Measurements from ENCODE around the gene CLEC10A.
"Not testable (repeated sequence)": the region's sequence is repeated elsewhere in the genome, so short reads cannot be mapped to it uniquely, and the experiment has no call there.

Gene CLEC10A

DNA sequence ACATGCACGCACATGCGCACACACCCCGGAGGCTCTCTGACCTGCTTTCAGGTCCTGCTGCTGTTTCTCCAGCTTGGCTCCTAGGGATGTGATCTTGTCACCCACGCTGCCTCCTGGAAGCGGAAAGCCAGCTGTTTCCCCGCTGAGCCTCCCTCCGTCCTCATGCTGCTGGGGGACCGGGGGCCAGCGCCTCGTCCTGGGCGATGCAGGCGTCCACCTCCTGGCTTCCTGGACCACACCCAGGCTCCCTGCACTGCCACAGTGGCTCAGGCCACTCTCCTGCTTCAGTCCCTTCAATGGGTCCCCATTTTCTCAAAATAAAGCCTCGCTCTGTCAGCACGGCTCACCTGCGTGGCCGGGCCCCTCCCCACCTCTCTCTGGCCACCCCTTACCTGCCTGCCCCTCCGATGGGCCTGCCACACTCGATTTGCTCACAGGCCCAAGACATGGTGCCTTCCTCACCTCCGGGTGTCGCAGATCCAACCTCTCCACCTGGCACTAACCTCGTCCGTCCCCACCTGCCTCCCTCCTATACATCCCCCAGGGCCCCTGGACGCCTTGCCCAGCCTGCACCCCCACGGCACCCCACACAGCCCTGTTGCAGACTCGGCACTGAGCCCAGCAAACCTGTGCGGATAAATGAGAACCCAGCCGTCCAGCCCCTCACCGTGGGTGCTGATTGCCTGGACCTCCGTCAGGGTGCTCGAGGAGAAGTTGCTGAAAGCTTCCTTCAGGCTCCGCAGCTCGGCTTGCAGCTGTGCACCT lies 27.9 kb upstream of the CLEC10A start:
- no peak for DNase-seq

DNA sequence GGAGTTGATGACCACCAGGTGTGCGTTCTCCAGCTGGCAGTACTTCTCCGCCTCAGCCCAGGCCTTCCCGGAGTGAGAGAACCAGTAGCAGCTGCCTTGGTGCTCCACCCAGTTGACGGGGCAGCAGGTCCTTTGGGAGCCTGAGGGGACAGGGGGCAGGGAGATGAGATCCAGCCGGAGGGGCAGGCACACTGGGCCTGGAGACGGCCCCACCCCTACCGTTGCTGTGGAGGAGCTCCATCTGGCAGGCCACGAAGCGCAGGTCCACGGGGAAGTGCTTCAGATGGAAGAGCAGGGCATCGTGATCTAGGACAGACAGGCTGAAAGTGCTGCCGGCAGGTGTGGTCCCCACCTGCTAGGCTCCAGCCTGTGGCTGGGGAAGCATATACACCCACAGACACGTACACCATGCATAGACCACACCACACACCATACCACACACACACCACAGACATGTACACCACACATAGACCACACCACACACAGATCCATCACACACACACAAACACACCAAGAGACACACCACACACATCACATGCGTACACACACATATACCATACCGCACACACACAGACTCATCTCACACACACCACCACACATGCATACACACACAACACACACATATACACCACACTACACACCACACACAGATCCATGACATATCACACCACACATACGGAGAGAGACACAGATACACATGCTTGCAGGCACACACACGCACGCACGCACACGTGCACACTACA lies 27.1 kb upstream of the CLEC10A start:
- DNase-seq, result no peak

DNA sequence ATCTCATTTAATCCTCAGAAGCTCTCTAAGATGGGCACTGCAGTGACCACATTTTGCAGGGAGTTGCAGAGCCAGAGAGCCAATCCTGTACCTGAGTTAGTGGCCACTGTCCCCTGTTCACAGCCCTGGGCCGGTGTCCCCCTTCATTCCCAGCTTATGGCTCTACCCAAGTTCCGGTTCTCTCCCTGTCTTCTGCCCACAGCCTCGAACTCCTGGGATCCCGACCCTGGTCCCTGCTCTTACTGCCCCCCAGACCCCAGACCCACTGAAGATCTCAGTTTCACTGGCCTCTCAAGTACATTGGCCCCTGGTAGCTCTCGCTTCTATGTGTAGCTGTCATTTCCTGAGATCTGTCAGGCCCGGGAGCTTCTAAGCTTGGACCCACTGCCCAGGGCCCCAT lies 22.4 kb upstream of the CLEC10A start:
- no peak for DNase-seq

- DNase-seq, result no peak
These were observed 21.5 kb upstream of the CLEC10A start for GRCh38 chr17:7101531-7101930.

- DNase-seq, result not testable (repeated sequence)
These were observed 20.8 kb upstream of the CLEC10A start for GRCh38 chr17:7100641-7101379.

GRCh38 chr17:7098802-7099459 lies 18.9 kb upstream of the CLEC10A start:
- DNase-seq, result no peak

DNA sequence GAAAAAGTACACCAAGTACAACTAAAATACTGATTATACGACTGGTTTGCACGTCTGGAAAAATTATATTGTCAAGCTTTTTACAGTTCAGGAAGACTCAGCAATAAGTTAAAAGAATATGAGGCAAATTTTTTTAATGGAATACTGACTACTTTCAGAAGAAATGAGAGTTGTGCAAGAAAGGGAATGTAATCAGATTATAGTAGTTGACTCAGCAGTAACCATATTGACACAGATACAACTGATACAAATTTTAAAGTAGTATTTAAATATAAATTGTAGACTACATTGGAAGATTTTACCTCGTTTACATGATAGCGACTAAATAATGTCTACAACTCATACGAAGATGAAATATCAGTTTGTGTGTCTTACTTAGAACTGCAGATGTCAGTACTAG lies 17.9 kb upstream of the CLEC10A start:
- no peak for DNase-seq

DNA sequence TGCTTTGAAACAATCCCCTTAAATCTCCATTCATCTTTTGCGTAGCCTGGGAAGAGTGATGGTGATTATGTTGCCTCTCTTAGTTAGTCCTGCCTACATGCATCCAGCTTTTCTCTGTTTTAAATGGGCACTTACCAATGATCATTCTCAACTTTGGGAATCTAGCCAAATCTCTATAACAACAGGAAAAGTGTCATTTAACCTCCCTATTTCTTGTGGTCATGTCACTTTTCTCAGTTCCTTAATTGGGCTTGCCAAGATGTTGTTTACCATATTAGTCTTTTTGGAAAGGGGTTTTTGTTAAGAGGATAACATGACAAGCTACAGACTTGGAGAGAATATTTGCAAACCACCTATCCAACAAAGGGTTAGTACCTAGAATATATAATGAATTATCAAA lies 15.6 kb upstream of the CLEC10A start:
- DNase-seq, result no peak

- DNase-seq, result no peak
These were observed 14.6 kb upstream of the CLEC10A start for GRCh38 chr17:7094652-7095019.

- not testable (repeated sequence) for DNase-seq
These were observed 11.4 kb upstream of the CLEC10A start for GRCh38 chr17:7091311-7092005.

DNA sequence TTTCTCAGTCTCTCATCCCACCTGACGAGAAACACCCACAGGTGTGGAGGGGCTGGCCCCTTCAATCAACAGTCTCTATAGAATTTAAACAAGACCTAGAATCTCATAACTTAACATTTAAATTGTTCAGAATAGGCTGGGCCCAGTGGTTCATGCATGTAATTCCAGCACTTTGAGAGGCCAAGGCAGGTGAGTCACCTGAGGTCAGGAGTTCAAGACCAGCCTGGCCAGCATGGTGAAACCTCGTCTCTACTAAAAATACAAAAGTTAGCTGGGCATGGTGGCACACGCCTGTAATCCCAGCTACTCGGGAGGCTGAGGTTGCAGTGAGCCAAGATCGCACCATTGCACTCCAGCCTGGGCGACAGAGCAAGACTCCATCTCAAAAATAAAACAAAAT lies 9.5 kb upstream of the CLEC10A start:
- DNase-seq, result not testable (repeated sequence)

DNA sequence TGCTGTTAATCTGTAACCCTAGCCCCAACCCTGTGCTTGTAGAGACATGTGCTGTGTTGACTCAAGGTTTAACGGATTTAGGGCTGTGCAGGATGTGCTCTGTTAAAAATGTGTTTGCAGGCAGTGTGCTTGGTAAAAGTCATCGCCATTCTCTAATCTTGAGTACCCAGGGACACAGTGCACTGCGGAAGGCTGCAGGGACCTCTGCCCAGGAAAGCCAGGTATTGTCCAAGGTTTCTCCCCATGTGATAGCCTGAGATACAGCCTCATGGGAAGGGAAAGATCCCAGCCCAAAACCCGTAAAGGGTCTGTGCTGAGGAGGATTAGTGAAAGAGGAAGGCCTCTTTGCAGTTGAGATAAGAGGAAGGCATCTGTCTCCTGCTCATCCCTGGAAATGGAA lies 8.4 kb upstream of the CLEC10A start:
- DNase-seq, result not testable (repeated sequence)

GRCh38 chr17:7084088-7084487 lies 4.0 kb upstream of the CLEC10A start:
- no peak for DNase-seq

- no peak for DNase-seq
These were observed 3.5 kb upstream of the CLEC10A start for GRCh38 chr17:7083592-7083991.

DNA sequence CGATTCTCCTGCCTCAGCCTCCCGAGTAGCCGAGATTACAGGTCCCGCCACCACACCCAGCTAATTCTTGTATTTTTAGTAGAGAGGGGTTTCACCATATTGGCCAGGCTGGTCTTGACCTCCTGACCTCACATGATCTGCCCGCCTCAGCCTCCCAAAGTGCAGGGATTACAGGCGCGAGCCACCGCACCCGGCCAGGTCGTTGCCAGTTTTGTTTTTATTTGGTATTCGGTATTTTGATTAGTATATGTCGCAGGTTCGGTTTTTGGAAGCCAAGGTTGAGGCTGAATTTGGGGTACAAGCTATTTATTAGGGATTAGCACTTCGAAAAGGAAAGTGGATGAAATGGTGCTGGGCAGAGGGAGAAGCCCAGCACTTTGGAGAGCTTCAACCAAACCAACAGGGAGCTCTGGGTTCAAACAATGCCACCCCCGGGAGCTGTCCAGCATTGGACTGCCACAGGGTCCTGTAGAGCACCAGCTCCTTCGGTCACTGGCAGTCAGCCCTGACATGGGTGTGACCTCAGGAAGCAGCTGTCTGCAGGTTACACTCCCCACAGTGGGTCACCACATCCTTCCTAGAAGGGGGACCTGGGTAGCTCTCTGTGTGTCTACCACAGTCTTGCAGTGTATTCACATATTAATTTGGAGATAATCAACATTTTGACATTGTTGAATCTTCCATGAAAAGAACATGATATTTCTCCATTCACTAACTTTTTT lies 1.5 kb upstream of the CLEC10A start:
- no peak for DNase-seq

DNA sequence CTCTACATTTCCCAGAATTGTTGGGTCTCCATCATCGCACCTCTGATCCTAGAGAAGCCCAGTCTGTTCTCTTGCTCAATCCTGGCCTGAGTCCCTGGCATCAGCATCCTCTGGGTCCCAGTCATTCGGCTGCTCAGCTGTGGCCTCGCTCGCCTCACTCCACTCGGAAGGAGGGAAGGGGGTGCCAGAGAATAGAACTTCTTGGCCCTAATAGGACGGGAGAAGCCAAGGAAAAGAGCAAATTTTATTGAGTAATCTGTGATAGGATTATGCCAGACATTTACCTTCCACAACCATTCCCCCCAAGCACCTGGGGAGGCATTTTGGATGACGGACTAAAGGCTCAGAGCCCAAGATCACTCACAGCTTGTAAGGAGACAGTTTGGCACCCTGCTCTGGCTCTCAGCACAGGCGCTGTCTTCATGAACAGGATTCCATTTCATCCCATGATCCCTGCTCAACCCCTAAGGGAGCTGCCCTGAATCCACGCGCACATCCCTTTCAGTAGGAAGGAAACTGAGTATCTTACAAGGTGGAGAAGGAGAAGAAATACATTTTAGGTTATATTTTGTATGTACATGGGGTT lies 498 bp upstream of the CLEC10A start:
- no peak for DNase-seq

- no peak for DNase-seq
These were observed 1.3 kb downstream of the CLEC10A start for GRCh38 chr17:7078711-7079110.

- no peak for DNase-seq
These were observed 2.0 kb downstream of the CLEC10A start for GRCh38 chr17:7077911-7078546.

GRCh38 chr17:7074931-7075330 lies 5.1 kb downstream of the CLEC10A start:
- no peak for DNase-seq

DNA sequence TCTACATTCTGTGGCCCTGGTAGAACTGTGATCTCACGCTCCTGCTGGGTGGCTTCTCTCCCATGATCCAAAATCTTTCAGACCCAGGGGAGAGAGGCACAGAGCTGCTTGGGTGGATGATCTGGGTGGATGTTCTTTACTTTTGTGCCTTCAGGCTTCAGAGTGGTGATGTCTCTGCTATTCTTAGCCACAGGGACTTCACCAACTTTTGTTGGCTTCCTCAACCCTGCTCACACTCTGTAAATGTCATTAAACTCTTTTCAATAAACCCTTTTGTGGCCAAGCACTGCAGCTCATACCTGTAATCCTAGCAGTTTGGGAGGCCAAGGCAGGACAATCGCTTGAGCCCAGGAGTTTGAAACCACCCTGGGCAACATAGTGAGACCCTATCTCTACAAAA lies 7.6 kb downstream of the CLEC10A start:
- DNase-seq, result no peak

- DNase-seq, result no peak
These were observed 9.3 kb downstream of the CLEC10A start for GRCh38 chr17:7070712-7071111.

Measured in stimulated activated CD4-positive, alpha-beta T cell treated with anti-CD3 and anti-CD28 coated beads, Interleukin-4, amount 100 ng/mL, for 4 hours (primary cell).